Fibroblast of lung (primary cell): ENCODE data around the gene MICALL1.

Experiments used
- EZH2 ChIP-seq: IDR thresholded peaks from 2 replicates; pipeline ENCODE4 v1.5.1; 2012; ENCODE audit warnings: low read length, control low read depth, mild to moderate bottlenecking; ENCODE audit errors: missing control alignments
- TF ChIP-seq, protein P1 (sequence below), 2 donors: IDR thresholded peaks in 1 of 2; conservative IDR thresholded peaks in 1 of 2; 1 replicate in 1 of 2; 2 replicates in 1 of 2; pipeline ENCODE4 v1.5.1; 2011 to 2012; ENCODE audit warnings: low read length in 2 of 2, control low read depth in 1 of 2, inconsistent platforms in 1 of 2, low read depth in 1 of 2, mild to moderate bottlenecking in 1 of 2

GRCh38 chr22:37973271-37974170, 67.4 kb downstream of the MICALL1 start:
- TF ChIP-seq, protein P1, sequence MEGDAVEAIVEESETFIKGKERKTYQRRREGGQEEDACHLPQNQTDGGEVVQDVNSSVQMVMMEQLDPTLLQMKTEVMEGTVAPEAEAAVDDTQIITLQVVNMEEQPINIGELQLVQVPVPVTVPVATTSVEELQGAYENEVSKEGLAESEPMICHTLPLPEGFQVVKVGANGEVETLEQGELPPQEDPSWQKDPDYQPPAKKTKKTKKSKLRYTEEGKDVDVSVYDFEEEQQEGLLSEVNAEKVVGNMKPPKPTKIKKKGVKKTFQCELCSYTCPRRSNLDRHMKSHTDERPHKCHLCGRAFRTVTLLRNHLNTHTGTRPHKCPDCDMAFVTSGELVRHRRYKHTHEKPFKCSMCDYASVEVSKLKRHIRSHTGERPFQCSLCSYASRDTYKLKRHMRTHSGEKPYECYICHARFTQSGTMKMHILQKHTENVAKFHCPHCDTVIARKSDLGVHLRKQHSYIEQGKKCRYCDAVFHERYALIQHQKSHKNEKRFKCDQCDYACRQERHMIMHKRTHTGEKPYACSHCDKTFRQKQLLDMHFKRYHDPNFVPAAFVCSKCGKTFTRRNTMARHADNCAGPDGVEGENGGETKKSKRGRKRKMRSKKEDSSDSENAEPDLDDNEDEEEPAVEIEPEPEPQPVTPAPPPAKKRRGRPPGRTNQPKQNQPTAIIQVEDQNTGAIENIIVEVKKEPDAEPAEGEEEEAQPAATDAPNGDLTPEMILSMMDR (conservative IDR thresholded peaks at IDR 0.05 in 1 of 2, IDR thresholded peaks at IDR 0.05 in 1 of 2; ENCODE audit: low read depth in 1 of 2, low read length in 2 of 2), result no peak
- no peak for TF ChIP-seq EZH2
